HEK293 (cell line): ENCODE measurements around the gene ZC2HC1C.

ENCODE experiments used
- ATF2 ChIP-seq: fragments of 450-650 bp; formaldehyde crosslinking; IDR thresholded peaks from 2 replicates; pipeline ENCODE4 v1.5.1; 2016; ENCODE audit warnings: missing biosample characterization, missing genetic modification characterization, low read depth
- BCL11A ChIP-seq: fragments of 450-650 bp; formaldehyde crosslinking; IDR thresholded peaks from 2 replicates; pipeline ENCODE4 v1.5.1; 2016; ENCODE audit warnings: low read depth, missing biosample characterization, missing genetic modification characterization
- BCL6B ChIP-seq: fragments of 450-650 bp; formaldehyde crosslinking; IDR thresholded peaks from 2 replicates; pipeline ENCODE4 v1.5.1; 2017; ENCODE audit warnings: missing biosample characterization, missing genetic modification characterization
- EGR2 ChIP-seq: fragments of 450-650 bp; formaldehyde crosslinking; IDR thresholded peaks from 2 replicates; pipeline ENCODE4 v1.5.1; 2016; ENCODE audit warnings: low read depth, missing biosample characterization, missing genetic modification characterization
- MZF1 ChIP-seq: fragments of 450-650 bp; formaldehyde crosslinking; IDR thresholded peaks from 2 replicates; pipeline ENCODE4 v1.5.1; 2017; ENCODE audit warnings: missing biosample characterization, missing genetic modification characterization, borderline replicate concordance
- PRDM1 ChIP-seq: fragments of 450-650 bp; formaldehyde crosslinking; IDR thresholded peaks from 2 replicates; pipeline ENCODE4; 2016; ENCODE audit warnings: missing biosample characterization, missing genetic modification characterization
- REPIN1 ChIP-seq: fragments of 450-650 bp; formaldehyde crosslinking; IDR thresholded peaks from 2 replicates; pipeline ENCODE4 v1.5.1; 2017; ENCODE audit warnings: missing biosample characterization, missing genetic modification characterization, low read depth
- SP3 ChIP-seq: fragments of 450-650 bp; formaldehyde crosslinking; IDR thresholded peaks from 2 replicates; pipeline ENCODE4 v1.5.1; 2016; ENCODE audit warnings: missing biosample characterization, missing genetic modification characterization
- ZBTB1 ChIP-seq: fragments of 450-650 bp; formaldehyde crosslinking; IDR thresholded peaks from 2 replicates; pipeline ENCODE4 v1.5.1; 2016; ENCODE audit warnings: missing biosample characterization, missing genetic modification characterization
- ZFP69B ChIP-seq: fragments of 450-650 bp; formaldehyde crosslinking; IDR thresholded peaks from 2 replicates; pipeline ENCODE4 v1.5.1; 2016; ENCODE audit warnings: missing biosample characterization, missing genetic modification characterization
- ZNF16 ChIP-seq: fragments of 450-650 bp; formaldehyde crosslinking; IDR thresholded peaks from 2 replicates; pipeline ENCODE4 v1.5.1; 2016; ENCODE audit warnings: low read depth, missing biosample characterization, missing genetic modification characterization
- ZNF518A ChIP-seq: fragments of 450-650 bp; formaldehyde crosslinking; conservative IDR thresholded peaks from 2 replicates; pipeline ENCODE4 v1.5.1; 2016; ENCODE audit warnings: low read depth, missing biosample characterization, missing genetic modification characterization
- ZNF561 ChIP-seq: fragments of 450-650 bp; IDR thresholded peaks from 2 replicates; pipeline ENCODE4 v1.5.1; 2018; ENCODE audit warnings: missing biosample characterization, missing genetic modification characterization, borderline replicate concordance
- ZNF692 ChIP-seq: fragments of 450-650 bp; formaldehyde crosslinking; IDR thresholded peaks from 2 replicates; pipeline ENCODE4 v1.5.1; 2016; ENCODE audit warnings: missing biosample characterization, missing genetic modification characterization
- ZNF76 ChIP-seq: fragments of 450-650 bp; formaldehyde crosslinking; IDR thresholded peaks from 2 replicates; pipeline ENCODE4; 2016; ENCODE audit warnings: low read depth, missing biosample characterization, missing genetic modification characterization, borderline replicate concordance
- ZXDB ChIP-seq: fragments of 450-650 bp; formaldehyde crosslinking; IDR thresholded peaks from 2 replicates; pipeline ENCODE4 v1.5.1; 2016; ENCODE audit warnings: missing biosample characterization, missing genetic modification characterization
- TF ChIP-seq, protein P1 (sequence below): fragments of 450-650 bp; formaldehyde crosslinking; optimal IDR thresholded peaks from 2 replicates; pipeline ENCODE3; 2016; ENCODE audit warnings: missing biosample characterization, mild to moderate bottlenecking, missing genetic modification characterization

ZC2HC1C gene

DNA sequence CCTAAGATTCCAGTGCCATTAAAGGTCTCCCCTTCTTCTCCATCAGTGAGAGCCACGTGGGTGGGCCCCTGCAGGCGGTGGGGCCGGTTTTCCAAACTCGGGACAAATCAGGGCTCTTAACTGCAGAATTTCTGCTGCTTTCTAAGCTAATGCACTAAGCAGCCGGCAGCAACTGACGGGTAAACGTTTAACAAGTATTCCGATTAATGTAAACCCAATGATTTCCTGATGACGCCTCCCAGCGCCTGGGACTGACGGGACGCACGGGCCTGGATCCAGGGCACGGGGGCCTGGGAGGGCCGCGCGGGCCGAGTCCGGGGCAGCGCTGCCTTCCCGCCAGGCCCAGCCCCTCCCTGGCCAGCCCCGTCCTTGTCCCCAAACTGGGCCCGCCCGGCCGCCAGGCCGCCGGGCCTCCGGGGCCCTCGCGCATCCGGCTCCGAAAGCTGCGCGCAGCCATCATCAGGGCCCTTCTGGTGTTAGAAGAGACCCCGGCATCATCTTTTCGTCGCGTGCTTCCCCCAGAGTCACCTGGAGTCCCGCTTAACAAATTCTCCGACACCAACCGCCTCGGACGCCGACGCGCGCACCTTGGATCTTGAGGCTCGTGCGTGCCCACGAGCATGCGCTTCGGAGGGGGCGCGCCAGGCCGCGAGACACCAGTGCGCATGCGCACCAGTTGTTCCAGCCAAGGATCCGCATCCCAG, 18.4 kb upstream of the ZC2HC1C start, which contains the start of gene MLH3 (continued):
- TF ChIP-seq BCL6B (tag by site-specific recombination), result no peak
- 0 out of 2 replicates have a peak, but pooled peaks have one; percentile 33 for TF ChIP-seq SP3 (tag by site-specific recombination)
- no peak for TF ChIP-seq ZNF518A (tag by site-specific recombination)
- no peak for TF ChIP-seq PRDM1
- TF ChIP-seq ZBTB1 (tag by site-specific recombination), result no peak
- peak; percentile 59 for TF ChIP-seq ZXDB (tag by site-specific recombination)
- no peak for TF ChIP-seq BCL11A (tag by site-specific recombination)
- TF ChIP-seq EGR2 (tag by site-specific recombination), result no peak
- no peak for TF ChIP-seq REPIN1 (tag by site-specific recombination)
- TF ChIP-seq ATF2 (tag by site-specific recombination), result no peak
- TF ChIP-seq, protein P1, sequence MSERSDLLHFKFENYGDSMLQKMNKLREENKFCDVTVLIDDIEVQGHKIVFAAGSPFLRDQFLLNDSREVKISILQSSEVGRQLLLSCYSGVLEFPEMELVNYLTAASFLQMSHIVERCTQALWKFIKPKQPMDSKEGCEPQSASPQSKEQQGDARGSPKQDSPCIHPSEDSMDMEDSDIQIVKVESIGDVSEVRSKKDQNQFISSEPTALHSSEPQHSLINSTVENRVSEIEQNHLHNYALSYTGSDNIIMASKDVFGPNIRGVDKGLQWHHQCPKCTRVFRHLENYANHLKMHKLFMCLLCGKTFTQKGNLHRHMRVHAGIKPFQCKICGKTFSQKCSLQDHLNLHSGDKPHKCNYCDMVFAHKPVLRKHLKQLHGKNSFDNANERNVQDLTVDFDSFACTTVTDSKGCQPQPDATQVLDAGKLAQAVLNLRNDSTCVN, result peak; percentile 96
- peak; percentile 58; the same call in 1 of the 2 replicates for TF ChIP-seq ZNF76
- peak; percentile 81 for TF ChIP-seq ZNF692
- TF ChIP-seq ZNF16 (tag by site-specific recombination), result no peak
- no peak for TF ChIP-seq MZF1 (tag by site-specific recombination)
- TF ChIP-seq ZNF561 (tag by site-specific recombination), result peak; percentile 77; the same call in 1 of the 2 replicates
- TF ChIP-seq ZFP69B (tag by site-specific recombination), result 0 out of 2 replicates have a peak, but pooled peaks have one; percentile 5
- TF ChIP-seq, all 188 proteins: peak for 16
